ENCODE results near the gene NELFB.
"Not testable (repeated sequence)": the region's sequence is repeated elsewhere in the genome, so short reads cannot be mapped to it uniquely, and the experiment has no call there.

Gene NELFB

DNA sequence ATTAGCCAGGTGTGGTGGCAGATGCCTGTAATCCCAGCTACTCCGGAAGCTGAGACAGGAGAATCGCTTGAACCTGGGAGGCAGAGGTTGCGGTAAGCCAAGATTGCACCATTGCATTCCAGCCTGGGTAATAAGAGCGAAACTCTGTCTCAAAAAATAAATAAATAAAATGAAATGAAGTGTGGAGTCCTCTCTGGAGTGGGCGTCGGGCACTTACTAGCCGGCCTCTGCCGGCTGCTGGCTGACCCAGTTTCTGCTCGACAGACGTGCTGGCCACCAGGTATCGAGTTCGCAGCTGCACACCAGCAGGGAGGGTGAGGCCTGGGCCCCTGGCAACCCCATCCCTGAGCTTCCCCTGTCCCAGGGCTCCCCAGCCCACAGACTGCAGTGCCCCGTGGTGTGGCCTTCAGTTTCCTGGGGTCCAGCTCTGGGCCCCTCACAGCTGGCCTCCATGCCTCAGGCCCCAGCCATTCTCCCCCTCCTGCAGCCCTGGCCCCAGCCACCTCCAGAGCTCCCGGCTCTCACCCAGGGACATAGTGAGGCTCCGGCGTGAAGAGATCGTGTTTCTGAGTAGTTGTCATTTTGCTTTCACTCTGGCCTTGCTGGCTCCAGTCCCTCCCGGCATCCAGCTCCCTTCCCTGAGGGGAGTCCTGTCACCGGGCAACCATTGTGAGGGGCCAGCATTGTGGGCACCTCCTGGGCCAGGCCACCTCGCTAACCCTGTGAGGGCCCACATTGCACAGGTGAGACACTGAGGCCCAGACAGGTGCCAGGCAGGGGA, 7.8 kb upstream of the NELFB start:
- no peak for DNase-seq (ENCODE audit: extremely low read depth in 1 of 2, low read depth in 1 of 2)

DNA sequence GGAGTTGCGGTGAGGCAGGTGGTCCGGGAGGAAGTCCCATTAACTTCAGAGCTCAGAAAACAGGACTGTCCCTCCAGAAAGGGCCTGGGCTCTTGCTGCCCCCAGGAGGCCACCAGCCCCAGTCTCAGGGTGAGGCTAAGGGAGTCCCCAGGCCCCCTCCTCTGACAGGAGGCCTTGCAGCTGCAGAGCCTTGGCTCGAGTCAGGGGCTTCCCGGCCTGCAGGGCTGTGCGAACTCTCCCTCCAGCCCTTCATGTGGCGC, 7.3 kb upstream of the NELFB start:
- no peak for DNase-seq (ENCODE audit: extremely low read depth in 1 of 2, low read depth in 1 of 2)

DNA sequence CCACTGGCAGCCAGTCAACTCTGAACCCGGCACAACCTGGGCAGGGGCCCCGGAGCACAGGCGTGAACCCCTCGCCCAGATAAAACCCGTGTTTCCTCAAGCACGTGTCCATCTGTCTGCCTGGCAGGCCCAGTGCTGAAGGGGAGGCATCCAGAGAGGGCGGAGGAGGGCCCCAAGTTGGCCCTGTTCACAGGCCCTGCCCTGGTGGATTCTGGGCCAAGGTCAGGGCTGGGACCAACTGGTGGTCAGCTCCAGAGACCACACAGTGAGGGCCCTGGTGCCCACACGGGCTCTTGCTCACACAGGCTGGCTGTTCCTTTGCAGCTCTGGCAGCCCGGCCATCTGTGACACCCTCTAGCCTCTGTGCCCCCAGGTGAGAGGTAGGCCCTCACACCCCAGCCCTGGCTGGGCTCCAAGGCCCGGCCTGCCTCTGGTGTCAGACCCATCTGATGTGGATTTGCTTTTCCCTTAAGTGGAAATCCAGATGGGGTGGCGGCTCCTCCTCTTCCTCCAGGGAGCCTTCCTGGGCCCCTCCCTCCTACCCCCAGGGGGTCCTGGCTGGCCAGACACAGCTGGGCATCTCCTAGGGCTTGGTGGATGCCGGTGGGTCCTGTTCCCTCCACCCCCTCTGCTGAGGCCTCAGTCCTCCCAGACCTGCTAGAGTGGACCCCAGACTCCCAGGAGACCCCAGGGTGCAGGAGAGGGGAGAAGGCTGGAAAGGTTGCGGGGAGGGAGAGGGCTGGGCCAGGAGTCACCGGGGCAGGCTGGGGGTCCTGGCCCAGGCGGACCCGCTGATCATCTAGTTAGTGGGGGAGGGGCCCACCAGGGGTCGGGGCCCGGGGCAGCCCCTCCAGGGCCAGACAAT, 4.6 kb upstream of the NELFB start:
- DNase-seq (ENCODE audit: extremely low read depth in 1 of 2, low read depth in 1 of 2) = no peak

GRCh38 chr9:137251194-137251461, 4.0 kb upstream of the NELFB start, which contains the start of gene STPG3:
Gene STPG3 (plus strand): TSS chr9:137251286. CDS start chr9:137251287, 1 bp downstream.
- DNase-seq (ENCODE audit: extremely low read depth in 1 of 2, low read depth in 1 of 2) = no peak

DNA sequence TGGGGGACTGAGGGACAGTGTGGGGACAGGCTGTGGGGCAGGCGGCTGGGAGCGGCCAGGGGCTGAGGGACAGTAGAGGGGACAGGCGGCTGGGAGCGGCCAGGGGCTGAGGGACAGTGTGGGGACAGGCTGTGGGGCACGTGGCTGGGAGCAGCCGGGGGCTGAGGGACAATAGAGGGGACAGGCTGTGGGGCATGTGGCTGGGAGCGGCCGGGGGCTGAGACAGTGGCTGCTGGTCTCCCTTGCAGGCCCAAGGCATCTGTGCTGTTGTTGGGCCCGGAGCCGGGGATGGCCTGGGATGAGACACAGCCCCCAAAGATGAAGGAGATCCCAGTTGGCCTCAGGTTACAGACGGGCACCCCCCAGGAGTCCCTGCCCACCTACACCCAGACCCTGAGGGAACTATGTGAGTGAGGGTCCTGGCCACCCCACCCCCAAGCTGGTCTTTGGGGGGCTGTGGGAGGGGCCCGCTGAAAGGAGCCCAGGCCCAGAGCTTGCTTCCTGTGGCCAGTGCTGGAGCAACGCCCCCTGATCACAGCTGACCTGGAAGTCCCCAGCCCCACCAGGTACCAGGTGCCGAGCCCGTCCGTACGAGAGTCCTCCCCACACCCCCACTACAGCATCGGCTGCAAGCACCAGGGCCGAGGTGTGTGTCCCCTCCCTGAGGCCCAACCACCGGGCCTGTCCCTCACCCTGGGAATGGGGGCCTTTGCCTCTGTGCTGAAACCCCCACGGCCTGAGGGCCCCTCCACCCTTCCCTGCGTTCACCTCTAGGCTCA, 3.4 kb upstream of the NELFB start:
- DNase-seq (ENCODE audit: extremely low read depth in 1 of 2, low read depth in 1 of 2) = no peak

DNA sequence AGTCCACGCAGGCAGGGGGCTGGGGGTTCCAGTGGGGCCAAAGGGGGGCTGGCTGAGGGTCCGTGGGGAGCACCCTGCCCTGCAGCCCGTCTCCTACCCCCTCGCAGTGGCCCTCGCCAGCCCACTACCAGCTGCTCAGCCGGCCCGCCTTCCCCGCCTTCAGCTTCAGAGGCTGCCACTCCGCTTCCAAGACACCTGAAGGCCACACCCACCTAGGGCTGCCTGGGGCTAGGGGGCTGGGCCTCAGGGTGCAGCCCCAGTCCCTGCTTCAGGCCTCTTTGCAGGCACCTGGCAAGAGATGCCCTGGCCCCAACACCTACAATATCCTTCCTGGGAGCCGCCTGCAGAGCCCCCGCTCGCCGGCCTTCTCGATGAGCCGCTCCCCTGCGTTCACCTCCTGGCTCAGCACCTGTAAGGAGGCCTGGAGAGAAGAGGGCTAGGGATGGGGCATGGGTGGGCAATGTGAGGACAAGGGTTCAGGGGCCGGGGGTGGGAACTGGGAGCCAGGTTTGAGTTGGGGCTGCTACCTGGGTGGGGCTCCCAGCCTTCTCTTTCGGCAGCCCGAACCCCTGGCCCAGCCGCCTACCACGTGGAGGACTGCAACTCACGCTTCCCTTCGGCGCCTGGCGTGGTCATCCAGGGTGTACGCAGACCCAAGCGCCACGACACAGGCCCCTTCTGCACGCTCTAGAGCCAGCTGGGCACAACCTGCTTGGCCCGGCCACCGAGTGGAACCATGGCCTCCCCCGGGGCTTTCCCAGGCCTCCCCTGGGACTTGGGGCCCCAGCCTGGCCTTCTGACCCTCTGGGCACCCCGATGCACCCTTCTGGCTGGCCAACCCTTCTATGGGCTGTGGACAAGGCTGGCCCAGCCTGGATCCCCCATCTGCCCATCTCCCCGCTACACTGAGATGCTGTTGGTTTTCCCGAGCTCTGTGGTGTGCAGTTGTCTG, 2.3 kb upstream of the NELFB start:
- no peak for DNase-seq (ENCODE audit: extremely low read depth in 1 of 2, low read depth in 1 of 2)

- no peak for DNase-seq (ENCODE audit: extremely low read depth in 1 of 2, low read depth in 1 of 2)
These were observed 1.2 kb upstream of the NELFB start for GRCh38 chr9:137253717-137254623.

- DNase-seq (ENCODE audit: extremely low read depth in 1 of 2, low read depth in 1 of 2) = no peak
These were observed 454 bp downstream of the NELFB start for GRCh38 chr9:137255448-137256114.

- DNase-seq (ENCODE audit: extremely low read depth in 1 of 2, low read depth in 1 of 2) = no peak
These were observed 1.2 kb downstream of the NELFB start for GRCh38 chr9:137256362-137256761.

GRCh38 chr9:137256856-137257255, 1.7 kb downstream of the NELFB start:
- no peak for DNase-seq (ENCODE audit: extremely low read depth in 1 of 2, low read depth in 1 of 2)

GRCh38 chr9:137262173-137262908, 7.2 kb downstream of the NELFB start:
- not testable (repeated sequence) for DNase-seq (ENCODE audit: extremely low read depth in 1 of 2, low read depth in 1 of 2)

DNA sequence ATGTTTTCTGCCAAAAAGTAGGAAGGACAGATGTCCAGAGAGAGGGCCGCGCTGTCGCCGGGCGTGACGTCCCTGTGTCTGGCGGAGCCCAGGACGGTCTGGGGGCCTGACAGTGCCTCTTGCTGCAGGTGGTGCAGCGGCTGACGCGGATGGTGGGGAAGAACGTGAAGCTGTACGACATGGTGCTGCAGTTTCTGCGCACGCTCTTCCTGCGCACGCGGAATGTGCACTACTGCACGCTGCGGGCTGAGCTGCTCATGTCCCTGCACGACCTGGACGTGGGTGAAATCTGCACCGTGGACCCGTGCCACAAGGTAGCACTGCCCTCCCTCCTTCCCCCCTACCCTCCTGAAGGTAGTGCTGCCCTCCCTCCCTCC, 7.8 kb downstream of the NELFB start:
- DNase-seq (ENCODE audit: extremely low read depth in 1 of 2, low read depth in 1 of 2) = no peak

DNA sequence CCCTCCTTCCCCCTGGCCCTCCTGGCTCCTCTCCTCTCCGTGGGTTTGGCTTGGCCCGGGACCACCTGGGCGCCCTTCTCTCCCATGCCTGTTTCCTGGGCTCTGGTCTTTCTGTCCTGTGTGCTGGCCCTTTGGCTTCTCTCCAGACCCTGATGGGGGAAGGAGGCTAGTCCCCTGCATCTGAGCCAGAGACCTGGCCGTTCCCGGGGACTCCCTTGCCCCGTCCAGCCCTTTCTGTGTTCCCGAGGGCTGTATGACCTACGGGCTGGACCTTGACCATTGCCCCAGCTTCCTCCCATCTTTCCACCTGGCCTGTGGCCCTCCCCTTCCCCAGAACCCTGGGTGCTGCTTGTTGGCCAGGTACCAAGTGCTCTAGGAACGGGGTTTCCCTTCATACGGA, 8.4 kb downstream of the NELFB start:
- no peak for DNase-seq (ENCODE audit: extremely low read depth in 1 of 2, low read depth in 1 of 2)

- DNase-seq (ENCODE audit: extremely low read depth in 1 of 2, low read depth in 1 of 2) = no peak
These were observed 8.9 kb downstream of the NELFB start for GRCh38 chr9:137264067-137264466.

DNA sequence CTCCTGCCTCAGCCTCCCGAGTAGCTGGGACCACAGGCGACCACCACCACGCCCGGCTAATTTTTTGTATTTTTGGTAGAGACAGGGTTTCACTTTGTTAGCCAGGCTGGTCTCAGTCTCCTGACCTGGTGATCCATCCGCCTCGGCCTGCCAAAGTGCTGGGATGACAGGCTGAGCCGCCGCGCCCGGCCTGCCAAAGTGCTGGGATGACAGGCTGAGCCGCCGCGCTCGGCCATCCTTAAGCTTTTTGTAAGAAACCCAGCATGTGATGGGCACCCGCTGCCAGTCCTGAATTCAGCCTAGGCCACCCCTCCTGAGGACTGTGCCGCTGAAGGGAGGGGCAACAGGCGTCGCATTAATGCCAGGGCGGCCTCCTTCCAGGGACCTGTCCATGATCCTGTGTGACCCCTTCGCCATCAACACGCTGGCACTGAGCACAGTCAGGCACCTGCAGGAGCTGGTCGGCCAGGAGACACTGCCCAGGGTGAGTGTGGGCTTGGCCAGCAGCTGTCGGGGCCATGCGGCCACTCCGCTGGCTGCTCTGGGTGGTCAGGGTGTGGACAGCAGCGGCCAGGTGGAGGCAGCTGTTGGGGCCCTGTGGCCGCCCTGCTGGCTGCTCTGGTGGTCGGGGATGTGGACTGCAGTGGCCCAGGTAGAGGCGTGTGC, 10.5 kb downstream of the NELFB start:
- DNase-seq (ENCODE audit: extremely low read depth in 1 of 2, low read depth in 1 of 2) = no peak

DNA sequence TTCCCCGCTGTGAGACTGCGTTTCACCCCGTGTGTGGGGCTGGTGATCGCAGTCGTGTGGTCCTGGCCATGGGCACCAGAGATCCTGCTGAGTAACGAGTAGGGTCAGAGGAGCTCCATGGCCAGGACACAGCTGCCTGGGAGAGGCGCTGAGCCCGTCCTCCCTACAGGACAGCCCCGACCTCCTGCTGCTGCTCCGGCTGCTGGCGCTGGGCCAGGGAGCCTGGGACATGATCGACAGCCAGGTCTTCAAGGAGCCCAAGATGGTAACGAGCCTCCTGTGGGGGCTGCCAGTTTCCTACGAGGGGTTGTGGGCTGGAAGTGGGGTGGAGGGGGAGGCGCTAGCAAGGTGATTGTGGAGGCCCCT, 11.0 kb downstream of the NELFB start:
- DNase-seq (ENCODE audit: extremely low read depth in 1 of 2, low read depth in 1 of 2) = no peak

DNA sequence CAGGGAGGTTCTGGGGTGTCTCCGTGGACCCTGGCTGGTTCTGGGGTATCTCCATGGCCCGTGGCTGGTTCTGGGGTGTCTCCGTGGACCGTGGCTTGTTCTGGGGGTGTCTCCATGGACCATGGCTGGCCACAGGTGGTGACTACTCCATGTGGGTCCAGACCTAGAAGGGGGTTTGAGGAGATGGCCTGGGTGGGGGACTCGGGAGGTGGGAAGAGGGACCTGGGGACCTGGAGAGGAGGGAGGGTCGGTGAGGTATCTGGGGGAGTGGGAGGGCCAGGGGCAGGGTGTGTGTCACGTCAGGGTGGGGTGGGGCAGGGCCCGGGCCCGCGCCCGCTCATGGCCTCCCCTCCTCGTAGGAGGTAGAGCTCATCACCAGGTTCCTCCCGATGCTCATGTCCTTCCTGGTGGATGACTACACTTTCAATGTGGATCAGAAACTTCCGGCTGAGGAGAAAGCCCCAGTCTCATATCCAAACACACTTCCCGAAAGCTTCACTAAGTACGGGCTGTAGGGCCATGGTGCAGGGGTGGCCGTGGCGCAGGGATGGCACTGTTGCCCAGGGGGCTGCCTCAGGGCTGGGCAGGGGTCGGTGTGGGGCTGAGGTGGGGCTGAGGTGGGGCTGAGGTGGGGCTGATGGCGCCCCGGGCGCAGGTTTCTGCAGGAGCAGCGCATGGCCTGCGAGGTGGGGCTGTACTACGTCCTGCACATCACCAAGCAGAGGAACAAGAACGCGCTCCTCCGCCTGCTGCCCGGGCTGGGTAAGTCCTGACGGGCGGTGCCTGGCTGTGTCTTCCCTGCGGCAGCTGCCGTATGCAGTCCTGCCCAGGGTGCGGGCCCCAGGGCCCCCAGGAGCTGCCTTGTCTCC, 11.7 kb downstream of the NELFB start:
- no peak for DNase-seq (ENCODE audit: extremely low read depth in 1 of 2, low read depth in 1 of 2)
